Measurements from ENCODE around the gene RIN2.
A peak's percentile ranks its signal among the peaks of the same experiment; 100 is the strongest.
"Not testable (repeated sequence)": the region's sequence is repeated elsewhere in the genome, so short reads cannot be mapped to it uniquely, and the experiment has no call there.

RIN2 gene

DNA sequence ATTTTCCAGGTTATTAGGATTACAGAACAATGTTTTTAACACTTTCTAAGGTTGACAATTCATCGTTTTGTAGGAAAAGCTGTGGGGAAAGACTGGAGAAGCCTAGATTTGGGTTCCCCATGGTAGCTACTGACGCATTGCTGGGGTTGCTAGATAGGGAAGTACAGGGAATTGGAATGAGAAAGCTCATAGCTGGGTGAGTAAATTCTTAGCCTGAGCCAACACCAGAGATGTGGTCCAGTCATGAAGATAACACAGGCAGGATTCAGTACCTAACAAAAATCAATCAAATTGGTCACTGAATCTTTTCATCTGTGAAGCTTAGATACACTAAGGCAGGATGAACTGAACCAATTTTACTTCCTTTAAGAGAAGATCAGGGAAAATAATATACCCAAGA, 35.7 kb downstream of the RIN2 start:
- no peak for DNase-seq

DNA sequence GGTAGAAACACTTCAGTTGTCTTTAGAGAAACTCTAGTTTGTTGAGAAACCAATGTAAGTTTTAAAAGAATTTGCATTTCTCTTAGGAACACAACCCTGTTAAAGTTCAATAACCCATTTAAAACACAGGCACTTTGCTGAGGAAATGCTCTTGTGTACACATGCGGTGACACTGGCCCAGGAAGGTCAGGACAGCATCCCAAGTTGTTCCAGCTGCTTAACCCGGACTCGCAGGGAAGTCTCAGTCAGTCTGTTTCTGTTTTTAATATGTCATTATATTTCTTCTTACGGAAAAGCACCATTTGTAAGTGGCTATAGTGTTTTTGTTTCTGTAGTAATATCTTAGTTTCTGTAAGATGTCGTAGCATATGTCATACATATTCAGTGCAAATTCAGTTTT, 36.9 kb downstream of the RIN2 start:
- DNase-seq, result no peak

DNA sequence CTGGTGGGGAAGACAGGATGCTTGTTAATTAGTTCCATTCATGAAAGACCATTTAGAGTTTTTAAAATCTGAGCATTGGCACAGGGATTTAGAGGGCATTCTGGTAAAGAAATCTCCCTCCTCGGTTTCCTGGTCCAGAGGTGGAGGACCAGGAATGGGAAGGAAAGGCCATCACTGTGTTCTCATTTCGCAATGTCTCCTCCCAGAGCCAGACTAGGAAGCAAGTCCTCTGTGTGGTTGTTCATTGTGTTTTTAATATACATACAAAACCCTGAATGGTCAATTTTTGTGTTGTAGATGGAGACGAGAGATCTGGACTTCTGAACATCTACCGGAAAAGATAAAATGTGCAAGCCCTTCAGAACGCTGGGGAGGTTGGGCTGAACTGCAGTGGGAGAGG, 41.3 kb downstream of the RIN2 start:
- DNase-seq, result no peak

DNA sequence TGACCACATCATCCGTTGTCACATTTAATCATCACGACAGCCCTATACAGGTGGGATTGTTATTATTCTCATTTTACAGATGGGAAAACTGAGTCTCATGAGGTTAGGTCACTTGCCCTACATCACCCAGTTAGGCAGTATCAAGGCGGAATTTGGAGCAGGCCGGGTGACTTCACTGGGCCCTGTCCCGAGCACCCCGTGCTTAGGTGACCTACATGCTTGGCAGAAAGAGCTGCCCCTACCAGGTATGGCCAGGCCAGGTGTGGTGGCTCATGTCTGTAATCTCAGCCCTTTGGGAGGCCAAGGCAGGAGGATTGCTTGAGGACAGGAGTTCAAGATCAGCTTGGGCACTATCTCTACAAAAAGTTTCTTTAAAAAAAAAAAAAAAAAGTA, 44.0 kb downstream of the RIN2 start:
- DNase-seq, result no peak

DNA sequence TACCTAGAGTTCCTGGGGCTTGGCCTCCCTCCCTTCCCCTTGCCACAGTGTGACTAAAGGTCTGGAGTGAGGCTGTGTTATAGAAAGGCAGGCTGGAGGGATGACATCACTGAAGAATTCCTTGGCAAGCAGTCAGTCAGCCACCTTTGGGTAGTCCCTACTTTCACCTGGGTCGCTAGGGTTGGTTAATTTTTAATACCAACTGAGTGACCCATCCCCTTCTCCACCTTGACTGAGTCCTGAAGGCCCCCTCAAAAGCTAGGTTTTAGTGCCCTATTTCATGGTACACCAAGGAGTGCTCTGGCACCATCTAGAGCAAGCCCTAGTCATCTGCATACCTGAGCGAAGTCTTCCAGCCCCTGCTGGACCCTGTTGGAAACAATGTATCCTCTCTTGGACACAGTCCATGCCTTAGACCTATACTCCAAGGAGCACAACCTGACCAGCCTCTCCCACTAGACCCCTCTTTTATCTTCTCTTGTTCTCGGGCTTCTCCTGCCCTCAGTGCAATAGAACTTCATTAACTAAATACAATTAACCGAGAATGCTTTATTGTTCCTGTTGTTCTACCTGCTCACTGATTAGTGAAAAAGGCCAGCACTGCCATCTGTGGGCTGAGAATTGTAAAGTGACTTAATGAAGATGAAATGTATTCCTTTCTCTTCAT, 44.6 kb downstream of the RIN2 start:
- peak; percentile 17 for DNase-seq

DNA sequence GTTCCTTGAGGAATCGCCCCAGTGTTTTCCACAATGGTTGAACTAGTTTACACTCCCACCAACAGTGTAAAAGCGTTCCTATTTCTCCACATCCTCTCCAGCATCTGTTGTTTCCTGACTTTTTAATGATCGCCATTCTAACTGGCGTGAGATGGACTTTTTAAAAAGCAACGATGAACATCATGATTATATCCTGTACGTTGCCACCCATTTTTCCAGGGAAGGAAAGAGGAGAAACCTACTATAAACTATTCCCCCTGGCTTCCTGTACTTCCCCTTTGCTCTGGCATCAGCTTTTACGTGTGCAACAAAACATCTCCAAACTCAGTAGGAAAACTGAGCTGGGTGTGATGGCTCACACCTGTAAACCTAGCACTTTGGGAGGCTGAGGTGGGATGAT, 48.2 kb downstream of the RIN2 start:
- DNase-seq, result not testable (repeated sequence)

DNA sequence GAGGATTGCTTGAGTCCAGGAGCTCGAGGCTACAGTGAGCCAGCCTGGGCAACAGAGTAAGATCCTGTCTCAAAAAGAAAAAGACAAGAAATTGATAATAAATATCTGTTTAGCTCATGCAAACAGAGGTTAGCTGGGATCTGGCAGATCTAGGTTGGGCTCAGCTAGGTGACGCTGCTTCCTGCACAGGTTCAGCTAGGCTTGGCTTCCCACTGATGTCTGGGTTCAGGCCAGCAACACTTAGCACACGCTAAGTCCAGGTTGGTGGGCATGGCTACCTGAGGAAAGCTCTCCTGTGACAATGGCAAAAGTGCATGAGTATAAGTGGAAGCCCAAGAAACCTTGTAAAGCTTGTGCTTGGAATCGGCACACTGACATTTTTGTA, 48.7 kb downstream of the RIN2 start:
- DNase-seq, result no peak

DNA sequence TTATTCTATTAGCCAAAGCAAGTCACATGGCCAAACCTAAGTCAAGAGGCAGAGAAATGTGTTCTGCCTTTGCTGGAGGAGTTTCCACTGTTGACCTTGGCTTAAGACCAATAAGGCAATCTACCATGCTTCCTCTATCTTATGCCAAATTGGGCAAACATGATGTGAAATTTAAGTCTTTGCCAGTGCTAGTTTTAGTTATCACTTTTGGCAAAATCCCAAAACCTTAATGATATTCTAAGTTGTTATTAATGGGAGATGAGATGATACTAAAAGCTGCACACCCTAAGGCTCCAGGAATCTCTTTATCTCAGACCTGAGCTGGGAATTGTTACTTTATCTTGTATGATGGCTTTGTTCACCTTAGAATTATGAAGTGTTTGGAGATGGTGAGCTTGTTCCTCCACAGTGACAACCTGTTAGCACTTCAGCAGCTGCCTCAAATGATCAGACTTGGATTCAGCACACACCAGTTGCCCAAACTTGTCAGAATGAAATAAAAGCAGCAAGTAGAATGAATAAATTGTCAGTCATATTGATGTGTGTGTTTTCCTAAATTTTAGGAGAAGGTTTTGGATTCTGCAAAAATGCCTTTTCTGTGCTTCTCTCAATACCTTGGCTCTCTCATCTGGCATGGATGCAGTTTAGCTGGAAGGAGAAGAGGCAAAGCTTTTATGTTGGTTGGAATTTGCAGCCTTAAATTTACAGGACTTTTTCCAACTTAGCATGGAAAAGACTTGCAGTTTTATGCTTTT, 49.3 kb downstream of the RIN2 start:
- DNase-seq, result no peak
